ELR (cell line): Measurements from ENCODE around the gene NSMCE4A.
A peak's percentile ranks its signal among the peaks of the same experiment; 100 is the strongest.
"Not testable (repeated sequence)": the region's sequence is repeated elsewhere in the genome, so short reads cannot be mapped to it uniquely, and the experiment has no call there.

Source experiments
- DNase-seq: peaks from one replicate; pipeline ENCODE4 v3.0.0-alpha.2; 2015; ENCODE audit warnings: low read depth

NSMCE4A gene, protein sequence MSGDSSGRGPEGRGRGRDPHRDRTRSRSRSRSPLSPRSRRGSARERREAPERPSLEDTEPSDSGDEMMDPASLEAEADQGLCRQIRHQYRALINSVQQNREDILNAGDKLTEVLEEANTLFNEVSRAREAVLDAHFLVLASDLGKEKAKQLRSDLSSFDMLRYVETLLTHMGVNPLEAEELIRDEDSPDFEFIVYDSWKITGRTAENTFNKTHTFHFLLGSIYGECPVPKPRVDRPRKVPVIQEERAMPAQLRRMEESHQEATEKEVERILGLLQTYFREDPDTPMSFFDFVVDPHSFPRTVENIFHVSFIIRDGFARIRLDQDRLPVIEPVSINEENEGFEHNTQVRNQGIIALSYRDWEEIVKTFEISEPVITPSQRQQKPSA

DNA sequence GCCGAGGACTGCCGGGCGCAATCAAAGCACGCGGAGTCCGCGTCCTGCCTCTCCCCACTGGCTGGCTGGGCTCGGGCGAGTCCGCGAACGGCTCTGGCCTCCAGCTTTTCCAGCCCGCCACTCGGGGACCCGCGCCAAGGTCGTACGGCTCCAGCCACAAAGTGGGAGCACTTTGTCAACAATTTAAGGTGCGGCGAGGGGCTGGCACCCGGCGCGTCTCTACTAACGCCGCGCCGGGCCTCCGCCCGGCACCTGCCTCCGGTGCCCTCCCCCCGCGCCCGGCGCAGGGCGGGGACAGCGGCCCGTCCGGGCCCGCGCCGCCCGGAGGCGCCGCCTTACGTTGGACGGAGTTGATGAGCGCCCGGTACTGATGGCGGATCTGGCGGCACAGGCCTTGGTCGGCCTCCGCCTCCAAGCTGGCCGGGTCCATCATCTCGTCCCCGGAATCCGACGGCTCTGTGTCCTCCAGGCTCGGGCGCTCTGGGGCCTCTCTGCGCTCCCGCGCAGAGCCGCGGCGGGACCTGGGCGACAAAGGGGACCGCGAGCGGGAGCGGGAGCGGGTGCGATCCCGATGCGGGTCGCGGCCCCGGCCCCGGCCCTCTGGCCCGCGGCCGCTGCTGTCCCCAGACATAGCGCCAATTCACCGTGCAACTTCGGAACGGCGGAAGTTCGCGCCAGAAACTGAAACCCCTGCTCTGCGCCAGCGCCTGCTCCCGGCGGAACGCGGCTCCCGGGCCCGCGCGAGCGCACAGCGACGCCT lies at the start of gene NSMCE4A:
TSS of gene NSMCE4A (minus strand) at position 683 of the 760 bp plus-strand sequence. CDS start at position 631, 52 bp downstream.
- peak; percentile 84 for DNase-seq

- not testable (repeated sequence) for DNase-seq
These were observed 48.2 kb upstream of the NSMCE4A start for GRCh38 chr10:122023257-122023656.

DNA sequence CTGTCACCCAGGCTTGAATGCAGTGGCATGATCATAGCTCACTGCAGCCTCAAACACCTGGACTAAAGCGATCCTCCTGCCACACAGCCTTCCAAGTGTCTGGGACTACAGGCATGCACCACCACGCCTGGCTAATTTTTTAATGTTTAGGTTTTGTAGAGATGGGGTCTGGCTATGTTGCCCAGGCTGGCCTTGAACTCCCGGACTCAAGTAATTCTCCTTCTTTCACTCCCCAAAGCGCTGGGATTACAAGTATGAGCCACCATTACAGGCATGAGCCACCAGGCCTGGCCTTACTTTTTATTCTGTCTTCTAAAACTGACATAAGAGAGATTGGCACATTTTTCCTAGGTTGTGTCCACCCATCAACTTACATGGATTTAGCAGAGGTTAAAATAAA lies 47.3 kb upstream of the NSMCE4A start:
- DNase-seq = no peak

GRCh38 chr10:122021828-122022227 lies 46.8 kb upstream of the NSMCE4A start:
- DNase-seq = no peak

DNA sequence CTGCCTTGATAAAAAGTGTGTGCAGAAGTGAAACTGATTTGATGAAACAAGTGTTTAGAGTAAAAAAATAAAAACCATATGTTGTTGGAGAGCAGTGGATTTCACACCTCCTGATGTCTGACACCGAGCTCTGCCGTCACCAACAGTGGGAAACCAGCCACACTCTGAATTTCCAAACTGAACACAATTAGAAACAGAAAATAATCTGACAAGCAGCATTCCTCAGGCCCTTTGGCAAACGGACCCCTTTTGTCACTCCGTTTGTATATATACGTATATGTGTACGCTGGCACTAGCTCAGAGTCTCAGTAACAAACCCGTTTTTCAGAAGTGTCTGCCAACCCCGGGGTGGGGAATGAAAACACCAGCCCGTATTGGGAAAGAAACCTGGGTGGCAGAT lies 46.4 kb upstream of the NSMCE4A start:
- DNase-seq = no peak

DNA sequence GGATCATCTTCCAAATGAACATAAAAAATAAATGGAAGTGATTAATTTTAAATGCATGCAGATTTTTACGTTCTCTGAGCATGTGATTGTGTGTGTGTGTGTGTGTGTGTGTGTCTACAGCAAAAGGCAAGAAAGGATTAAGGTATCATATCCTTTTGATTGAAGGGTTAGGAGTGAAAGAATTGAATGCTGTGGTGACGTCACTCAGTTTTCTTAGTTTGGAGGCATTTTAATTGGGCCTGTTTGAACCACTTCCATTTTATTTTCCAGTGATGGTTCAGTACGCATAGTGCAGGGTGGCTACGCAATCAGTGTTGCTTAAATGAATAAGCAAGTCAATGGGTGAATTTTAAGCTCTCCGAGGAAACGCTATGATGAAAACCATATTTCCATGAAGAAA lies 45.2 kb upstream of the NSMCE4A start:
- no peak for DNase-seq

GRCh38 chr10:122019414-122019975 lies 44.5 kb upstream of the NSMCE4A start:
- DNase-seq = no peak

DNA sequence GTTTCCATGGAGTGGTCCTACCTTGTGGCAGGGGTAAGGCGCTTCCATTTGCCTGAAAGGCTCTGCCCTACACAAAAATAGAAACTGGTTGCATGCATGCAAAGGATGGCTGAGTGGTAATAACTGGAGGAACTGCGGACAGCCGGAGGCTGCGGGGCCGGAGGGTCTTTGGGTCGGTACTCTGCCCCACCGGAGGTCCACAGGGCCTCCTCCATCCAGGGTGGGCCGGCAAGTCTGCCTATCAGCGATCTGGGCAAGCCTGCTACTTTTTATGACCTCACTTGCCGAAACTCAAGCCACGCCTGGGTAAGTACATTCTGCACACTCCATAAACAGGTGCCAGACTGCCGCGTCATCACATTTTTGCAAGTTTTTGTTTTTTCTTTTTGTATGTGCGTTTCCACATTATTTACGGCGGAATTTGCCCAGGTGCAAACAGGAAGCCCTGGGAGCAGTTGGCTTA lies 44.0 kb upstream of the NSMCE4A start:
- no peak for DNase-seq

DNA sequence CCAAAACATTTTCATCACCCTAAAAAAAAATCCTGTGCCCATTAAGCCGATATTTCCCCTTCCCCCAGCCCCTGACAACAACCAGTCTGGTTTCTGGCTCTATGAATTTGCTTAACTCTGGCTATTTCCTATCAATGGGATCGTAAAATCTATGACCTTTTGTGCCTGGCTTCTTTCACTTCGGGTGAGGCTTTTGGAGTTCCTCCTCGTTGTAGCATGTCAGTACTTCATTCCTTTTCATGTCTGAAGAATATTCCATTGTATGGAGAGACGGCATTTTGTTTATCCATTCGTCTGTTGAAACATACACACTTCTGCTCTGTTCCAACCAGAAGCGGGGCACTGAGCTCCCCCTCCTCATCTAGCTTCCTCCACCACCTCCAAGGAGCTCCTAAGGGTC lies 43.5 kb upstream of the NSMCE4A start:
- no peak for DNase-seq

- DNase-seq = not testable (repeated sequence)
These were observed 42.9 kb upstream of the NSMCE4A start for GRCh38 chr10:122017926-122018325.

GRCh38 chr10:122014652-122015248 lies 39.7 kb upstream of the NSMCE4A start:
- DNase-seq = no peak

- no peak for DNase-seq
These were observed 38.3 kb upstream of the NSMCE4A start for GRCh38 chr10:122013311-122013780.

- no peak for DNase-seq
These were observed 37.7 kb upstream of the NSMCE4A start for GRCh38 chr10:122012731-122013130.

DNA sequence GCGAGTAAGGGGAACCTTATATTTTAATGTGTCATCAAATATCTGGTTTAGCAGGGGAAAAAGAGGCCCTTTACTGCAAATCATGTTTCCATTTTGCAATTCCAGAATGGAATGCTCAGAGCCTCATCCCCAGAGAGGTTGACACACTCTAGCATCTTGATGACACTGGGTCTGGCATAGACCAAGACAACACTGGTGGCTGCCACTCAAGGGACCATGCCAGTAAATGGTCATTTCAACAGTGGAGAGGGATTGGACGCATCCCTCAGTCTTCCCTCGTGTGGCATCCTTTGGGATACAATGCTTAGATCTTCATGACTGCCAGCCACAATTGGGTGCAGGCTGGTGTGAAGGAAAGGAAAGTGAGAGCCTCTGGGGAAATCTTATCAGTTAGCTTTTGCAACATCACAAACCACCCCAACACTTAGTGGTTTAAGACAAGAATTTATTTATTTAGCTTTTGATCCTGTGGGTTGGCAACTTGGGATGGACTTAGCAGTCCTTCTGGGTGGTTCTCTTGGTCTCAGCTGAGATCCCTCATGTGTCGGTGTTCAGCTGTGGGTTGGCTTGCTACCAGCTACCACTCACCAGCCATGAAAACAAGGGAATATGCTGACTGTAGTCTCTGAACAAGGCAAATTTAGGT lies 35.5 kb upstream of the NSMCE4A start:
- no peak for DNase-seq

DNA sequence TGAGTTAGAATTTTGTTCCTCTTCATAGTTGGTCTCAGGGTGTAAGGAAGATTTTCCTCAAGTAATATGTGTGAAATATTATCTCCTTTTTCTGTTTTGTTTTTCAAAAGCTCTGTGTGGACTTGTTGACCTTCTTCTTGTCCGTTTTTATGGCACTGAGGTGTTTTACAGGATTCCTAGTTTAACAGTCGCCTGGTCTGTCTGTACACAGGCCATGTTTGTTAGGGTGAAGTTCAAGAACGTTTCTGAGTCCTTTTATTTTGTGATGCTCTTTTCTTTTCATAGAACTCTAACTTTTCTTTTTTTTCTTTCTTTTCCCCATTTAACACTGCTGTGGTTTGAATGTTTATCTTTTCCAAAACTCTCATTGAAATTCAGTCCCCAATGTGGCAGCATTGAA lies 32.4 kb upstream of the NSMCE4A start:
- no peak for DNase-seq

- DNase-seq = no peak
These were observed 26.7 kb upstream of the NSMCE4A start for GRCh38 chr10:122001698-122002097.

DNA sequence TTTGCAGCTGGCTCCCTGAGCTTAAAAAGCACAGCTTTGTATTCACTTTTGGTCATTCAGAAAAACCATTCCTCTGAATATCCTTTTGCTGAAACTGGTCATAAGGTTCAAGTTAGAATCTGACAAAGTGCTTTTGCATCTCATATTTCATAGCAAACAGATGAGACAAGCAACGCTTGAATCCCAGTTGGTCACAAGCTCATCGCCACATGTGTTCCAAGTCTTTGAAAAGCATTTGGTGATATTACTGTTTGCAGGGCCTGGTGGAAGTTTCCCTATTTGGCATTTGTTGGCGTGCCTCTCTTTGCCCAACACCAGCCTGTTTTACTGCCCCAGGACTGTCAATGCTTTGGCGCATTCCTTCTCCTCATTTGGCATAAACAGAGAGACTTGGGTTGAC lies 24.3 kb upstream of the NSMCE4A start:
- DNase-seq = no peak

DNA sequence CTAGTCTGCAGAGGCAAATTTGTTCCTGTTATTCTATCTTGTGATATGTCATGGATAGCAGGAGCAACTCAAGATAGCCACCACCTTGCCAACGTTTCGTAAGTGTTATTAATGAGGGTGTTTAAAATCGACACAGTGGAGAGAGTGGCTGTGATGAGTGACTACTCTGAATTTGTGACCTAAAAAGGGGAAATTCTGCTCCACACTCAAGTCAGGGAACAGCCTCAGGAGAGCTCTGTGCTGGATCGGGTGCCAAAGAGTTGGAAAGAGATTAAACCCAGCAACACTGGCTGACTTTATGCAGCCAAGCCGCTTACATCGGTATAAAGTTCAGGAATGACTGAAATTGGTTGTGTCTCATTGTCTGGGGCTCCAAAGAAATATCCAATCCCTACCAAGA lies 23.4 kb upstream of the NSMCE4A start:
- no peak for DNase-seq

DNA sequence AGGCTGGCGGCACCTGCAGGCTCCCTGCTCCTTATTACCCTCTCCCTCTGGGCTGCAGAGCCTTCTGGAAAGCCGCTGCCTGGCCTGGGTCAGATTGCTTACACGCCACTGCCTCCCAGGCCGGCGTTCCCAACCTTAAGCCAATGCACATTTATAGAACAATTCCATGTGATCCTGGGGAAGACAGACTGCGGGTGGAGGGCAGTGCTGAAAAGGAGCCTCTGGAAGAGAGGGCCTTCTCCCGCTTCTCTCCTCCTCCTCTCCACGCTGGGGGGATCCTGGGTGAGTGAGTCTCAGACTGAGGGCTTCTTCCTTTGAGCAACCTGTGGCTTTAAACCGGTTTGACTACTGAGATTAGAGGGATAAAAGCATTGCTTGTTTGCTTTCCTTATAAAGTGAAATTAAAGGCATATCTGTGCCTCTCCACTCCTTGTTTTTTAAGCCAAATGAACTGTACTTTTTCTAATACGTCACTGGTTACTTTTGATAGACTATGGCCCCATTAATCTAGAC lies 19.5 kb upstream of the NSMCE4A start:
- no peak for DNase-seq

DNA sequence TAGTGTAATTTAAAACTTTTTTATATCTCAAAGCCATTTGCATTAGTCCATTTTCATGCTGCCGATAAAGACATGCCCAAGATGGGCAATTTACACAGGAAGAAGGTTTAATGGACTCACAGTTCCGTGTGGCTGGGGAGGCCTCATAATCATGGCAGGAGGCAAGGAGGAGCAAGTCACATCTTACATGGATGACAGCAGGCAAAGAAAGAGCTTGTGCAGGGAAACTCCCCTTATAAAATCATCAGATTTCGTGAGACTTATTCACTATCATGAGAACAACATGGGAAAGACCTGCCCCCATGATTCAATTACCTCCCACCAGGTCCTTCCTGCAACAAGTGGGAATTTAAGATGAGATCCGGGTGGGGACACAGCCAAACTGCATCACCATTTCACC lies 16.7 kb upstream of the NSMCE4A start:
- DNase-seq = not testable (repeated sequence)

GRCh38 chr10:121990015-121990677 lies 15.1 kb upstream of the NSMCE4A start:
- no peak for DNase-seq
